RKO (cell line): ENCODE measurements around the gene MAPT.

Experiments used
- DNase-seq: peaks from one replicate; pipeline ENCODE4 v3.0.0-alpha.2; 2016; ENCODE audit warnings: low spot score

MAPT gene

DNA sequence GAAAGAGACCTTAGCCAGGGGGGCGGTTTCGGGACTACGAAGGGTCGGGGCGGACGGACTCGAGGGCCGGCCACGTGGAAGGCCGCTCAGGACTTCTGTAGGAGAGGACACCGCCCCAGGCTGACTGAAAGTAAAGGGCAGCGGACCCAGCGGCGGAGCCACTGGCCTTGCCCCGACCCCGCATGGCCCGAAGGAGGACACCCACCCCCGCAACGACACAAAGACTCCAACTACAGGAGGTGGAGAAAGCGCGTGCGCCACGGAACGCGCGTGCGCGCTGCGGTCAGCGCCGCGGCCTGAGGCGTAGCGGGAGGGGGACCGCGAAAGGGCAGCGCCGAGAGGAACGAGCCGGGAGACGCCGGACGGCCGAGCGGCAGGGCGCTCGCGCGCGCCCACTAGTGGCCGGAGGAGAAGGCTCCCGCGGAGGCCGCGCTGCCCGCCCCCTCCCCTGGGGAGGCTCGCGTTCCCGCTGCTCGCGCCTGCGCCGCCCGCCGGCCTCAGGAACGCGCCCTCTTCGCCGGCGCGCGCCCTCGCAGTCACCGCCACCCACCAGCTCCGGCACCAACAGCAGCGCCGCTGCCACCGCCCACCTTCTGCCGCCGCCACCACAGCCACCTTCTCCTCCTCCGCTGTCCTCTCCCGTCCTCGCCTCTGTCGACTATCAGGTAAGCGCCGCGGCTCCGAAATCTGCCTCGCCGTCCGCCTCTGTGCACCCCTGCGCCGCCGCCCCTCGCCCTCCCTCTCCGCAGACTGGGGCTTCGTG lies at the start of gene MAPT:
TSS of gene MAPT (plus strand) at position 533 of the 763 bp plus-strand sequence. CDS start 67,784 bp downstream, outside the sequence.
- DNase-seq: no peak

GRCh38 chr17:45844695-45845375 lies 49.5 kb upstream of the MAPT start, which contains the start of gene SPPL2C:
TSS of gene SPPL2C (plus strand) at chr17:45844881. CDS start at chr17:45844907, 26 bp downstream.
- DNase-seq: no peak

- no peak for DNase-seq
Measured at GRCh38 chr17:45845376-45846185, 48.8 kb upstream of the MAPT start.

GRCh38 chr17:45846223-45846622 lies 48.1 kb upstream of the MAPT start:
- no peak for DNase-seq

GRCh38 chr17:45846646-45847045 lies 47.7 kb upstream of the MAPT start:
- no peak for DNase-seq

GRCh38 chr17:45847101-45847500 lies 47.3 kb upstream of the MAPT start:
- no peak for DNase-seq

DNA sequence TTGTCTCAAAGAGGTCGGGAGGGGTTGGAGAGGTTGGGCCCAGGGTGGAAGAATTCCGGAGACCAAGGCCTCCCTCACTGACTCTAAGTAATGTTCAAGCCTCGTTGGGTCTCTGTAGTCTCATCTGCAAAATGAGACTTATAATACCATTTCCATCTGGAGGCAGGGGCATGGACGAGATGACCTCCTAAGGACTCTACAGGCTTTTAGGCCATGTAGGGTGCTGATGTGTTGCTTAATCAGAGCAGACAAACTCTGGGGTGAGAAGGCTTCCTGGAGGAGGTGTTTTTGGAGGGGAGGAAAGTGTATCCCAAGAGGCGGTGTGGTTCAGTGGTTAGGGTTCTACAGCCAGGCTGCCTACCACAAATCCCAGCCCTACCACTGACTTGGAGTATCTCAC lies 46.6 kb upstream of the MAPT start:
- no peak for DNase-seq

GRCh38 chr17:45848405-45848804 lies 45.9 kb upstream of the MAPT start:
- DNase-seq: no peak

DNA sequence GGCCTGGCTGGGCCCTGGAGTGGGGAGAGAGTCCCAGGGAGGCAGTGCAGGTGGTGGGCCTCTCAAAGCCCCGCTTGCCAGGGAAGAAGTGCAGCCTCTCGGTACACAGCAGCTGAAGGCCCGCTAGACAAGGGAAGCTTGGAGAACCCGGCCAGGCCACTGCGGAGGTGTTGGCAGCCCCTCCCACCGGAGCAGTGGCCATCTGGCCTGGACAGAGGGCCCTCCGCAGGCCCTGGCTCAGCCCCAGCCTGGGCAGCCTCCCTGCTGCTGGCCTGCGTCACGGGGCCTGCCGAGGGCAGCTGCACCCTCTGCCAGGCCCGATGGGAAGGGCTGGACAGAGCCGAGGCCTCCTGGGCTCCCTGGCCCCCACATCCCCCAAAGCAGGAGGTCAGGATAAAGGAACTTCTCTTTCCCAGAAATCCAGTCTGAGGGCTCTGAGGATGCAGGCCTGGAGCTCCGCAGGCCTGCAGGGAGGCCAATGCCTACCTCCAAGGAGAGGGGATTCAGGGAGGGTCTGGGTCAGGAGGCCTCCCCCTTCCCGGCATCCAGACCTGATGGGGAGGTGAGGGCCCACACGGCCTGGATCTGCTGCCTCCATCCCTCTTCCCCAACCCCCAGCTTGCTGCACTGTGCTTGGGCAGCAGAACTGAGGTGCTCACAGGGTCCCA lies 45.4 kb upstream of the MAPT start:
- no peak for DNase-seq

GRCh38 chr17:45849536-45849990 lies 44.8 kb upstream of the MAPT start:
- no peak for DNase-seq

GRCh38 chr17:45850011-45850410 lies 44.3 kb upstream of the MAPT start:
- no peak for DNase-seq

DNA sequence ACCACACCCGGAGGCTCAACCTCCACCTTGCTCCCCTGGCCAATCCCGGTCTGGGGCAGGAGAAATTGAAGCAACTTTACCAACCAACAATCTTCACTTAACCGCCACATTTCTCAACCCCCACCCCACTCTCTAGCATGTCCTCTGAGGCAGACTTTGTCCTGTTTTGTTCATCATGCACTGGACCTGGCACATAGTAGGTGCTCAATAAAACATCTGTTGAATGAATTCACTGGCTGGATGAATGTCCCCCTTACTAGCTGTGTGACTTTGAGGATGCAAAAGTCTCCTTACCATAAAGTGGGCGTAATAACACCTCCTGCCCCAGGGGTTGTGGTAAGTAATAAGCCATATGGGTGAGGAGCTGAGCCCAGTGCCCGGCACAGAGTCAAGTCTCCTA lies 43.9 kb upstream of the MAPT start:
- no peak for DNase-seq

GRCh38 chr17:45851022-45851421 lies 43.3 kb upstream of the MAPT start:
- no peak for DNase-seq

DNA sequence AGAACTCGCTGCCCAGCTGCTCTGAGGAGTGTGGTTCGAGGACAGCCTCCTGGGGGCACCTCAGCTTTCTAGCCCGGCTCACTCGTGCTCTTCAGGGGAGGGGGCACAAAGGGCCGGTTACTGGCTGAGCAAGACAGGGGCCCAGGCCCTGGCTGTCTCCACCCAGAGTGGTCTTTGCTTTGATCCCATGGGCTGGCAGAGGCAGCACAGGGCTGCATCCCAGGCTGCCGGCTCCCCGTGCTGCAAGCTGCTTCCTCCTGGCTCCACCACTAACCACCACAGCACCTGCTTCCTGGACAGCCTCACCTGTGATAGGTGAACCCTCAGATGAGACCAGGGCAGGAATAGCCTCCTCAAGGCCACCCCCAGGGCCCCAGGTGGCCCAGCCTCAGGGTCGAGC lies 42.9 kb upstream of the MAPT start:
- DNase-seq: no peak

- DNase-seq: no peak
Measured at GRCh38 chr17:45851873-45852272, 42.5 kb upstream of the MAPT start.

DNA sequence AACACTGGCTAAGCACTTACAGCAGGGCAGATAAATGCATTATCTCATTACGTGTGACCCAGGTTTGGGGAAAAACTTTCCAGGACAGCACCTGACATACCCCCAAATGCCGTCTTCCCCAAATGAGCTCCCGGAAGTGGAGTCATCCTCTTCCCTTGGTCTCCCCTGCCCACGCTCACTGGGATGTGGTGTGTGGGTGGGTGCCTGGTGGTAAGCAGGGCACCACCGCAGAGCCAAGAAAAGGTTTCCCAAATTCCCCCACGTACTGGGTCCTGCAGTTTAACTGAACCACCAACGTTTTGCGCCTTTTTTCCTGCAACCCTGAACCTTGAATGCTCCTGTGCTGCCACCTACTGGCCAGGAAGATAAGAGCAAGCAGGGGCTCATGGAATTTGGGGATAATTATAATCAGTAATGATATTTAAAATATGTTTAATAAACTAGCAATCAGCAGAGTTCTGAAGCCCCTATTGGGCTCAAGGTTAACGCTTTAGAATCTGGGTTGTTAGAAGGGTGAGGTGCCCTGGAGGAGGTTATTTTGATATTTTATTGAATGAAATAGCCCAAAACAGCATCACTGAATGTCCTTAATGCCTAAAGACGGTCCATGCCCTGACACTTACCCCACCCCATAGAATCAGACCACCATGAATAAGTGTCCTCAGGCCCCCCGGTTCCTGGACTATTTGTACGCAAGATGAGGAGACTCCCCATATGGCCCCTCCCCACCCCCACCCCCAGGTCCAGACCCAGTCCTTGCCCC lies 41.6 kb upstream of the MAPT start:
- peak; percentile 64 for DNase-seq

DNA sequence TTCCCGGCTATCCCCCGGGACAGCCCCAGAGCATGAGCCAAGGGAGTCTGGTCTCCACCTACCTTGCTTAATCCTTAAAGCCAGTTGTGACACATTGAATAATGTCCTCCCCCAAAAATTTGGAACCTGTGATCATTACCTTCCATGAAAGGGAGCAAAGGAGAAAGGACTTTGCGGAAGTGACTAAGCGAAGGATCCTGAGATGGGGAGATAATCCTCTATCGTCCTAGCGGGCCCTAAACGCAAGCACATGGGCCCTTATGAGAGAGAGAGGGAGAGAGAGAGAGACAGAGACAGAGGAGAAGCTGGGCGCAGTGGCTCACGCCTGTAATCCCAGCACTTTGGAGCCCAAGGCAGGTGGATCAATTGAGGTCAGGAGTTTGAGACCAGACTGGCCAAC lies 40.1 kb upstream of the MAPT start:
- DNase-seq: no peak

DNA sequence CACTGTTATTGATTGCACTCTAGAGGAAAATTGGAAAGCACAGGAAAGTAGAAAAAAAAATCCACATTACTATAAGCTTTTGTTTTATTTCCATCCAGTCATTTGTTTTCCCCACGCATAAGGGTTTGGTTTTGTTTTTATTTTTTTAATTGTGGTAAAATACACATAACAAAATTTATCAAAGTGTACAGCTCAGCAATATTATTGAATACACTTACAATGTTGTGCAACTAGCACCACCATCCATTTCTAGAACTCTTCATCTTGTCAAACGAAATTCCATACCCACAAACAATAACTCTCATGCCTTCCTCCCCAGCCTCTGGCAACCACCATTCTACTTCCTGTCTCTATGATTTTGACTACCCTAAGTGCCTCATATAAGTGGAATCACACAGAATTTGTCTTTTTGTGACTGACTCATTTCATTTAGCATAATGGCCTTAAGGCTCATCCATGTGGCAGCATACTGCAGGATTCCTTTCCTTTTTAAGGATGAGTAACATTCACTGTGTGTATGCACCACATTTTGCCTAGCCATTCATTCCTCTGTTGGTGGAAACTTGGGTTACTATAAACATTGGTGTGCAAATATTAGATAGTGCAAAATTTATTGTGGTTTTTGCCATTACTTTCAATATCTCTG lies 38.5 kb upstream of the MAPT start:
- peak; percentile 8 for DNase-seq

- peak; percentile 32 for DNase-seq
Measured at GRCh38 chr17:45857977-45858708, 36.2 kb upstream of the MAPT start.

- DNase-seq: no peak
Measured at GRCh38 chr17:45861165-45861564, 33.2 kb upstream of the MAPT start.
